Gastrocnemius medialis (tissue), 4 donors: ENCODE measurements around the gene GPC6.

Source experiments
- POLR2A ChIP-seq, 2 donors: fragments of 450-650 bp; IDR thresholded peaks; one replicate each; pipeline ENCODE4 v1.6.1; 2017; ENCODE audit warnings: antibody characterized with exemption in 2 of 2, mild to moderate bottlenecking in 2 of 2, moderate library complexity in 2 of 2
- TF ChIP-seq, protein P1 (sequence below), 5 experiments: fragments of 450-650 bp in 3 of 5; fragments of 200-600 bp in 2 of 5; sonication (generic) in 2 of 5; IDR thresholded peaks in 4 of 5; conservative IDR thresholded peaks in 1 of 5; 1 replicate in 4 of 5; 2 replicates in 1 of 5; pipeline ENCODE4 v1.5.1; 2016 to 2019; ENCODE audit warnings: antibody characterized with exemption in 5 of 5, mild to moderate bottlenecking in 3 of 5, moderate library complexity in 3 of 5

DNA sequence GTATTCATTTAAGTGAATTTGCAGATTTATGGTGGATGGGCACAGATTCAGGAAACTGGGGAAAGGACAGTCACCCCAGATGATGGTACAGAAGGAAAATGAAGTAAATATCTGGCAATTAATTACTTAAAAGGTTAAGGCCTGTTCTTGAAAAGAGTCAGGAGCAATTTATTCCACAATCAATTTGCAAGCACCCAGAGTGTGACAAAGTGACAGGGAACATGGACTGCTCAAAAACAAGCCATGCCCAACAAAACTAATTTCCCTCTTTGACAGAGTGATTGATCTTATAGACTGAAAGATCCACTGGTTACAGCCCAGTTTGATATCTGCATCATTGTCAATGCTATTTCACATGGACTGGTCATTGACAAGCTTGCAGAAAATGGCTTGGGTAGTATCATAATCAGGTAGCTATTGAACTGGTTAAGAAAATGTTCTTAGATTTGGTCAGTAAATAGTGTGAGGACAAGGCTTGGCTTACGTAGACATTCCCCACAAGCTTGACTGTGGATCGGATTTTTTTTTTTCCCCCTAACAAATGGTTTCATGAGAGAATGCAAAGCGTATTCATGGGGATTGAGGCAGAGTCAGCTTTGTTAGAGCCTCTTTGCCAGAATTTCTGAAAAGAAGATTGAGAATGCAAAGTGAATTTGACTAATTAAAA lies 584.6 kb downstream of the GPC6 start:
- TF ChIP-seq, protein P1, sequence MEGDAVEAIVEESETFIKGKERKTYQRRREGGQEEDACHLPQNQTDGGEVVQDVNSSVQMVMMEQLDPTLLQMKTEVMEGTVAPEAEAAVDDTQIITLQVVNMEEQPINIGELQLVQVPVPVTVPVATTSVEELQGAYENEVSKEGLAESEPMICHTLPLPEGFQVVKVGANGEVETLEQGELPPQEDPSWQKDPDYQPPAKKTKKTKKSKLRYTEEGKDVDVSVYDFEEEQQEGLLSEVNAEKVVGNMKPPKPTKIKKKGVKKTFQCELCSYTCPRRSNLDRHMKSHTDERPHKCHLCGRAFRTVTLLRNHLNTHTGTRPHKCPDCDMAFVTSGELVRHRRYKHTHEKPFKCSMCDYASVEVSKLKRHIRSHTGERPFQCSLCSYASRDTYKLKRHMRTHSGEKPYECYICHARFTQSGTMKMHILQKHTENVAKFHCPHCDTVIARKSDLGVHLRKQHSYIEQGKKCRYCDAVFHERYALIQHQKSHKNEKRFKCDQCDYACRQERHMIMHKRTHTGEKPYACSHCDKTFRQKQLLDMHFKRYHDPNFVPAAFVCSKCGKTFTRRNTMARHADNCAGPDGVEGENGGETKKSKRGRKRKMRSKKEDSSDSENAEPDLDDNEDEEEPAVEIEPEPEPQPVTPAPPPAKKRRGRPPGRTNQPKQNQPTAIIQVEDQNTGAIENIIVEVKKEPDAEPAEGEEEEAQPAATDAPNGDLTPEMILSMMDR (IDR thresholded peaks at IDR 0.05 in 4 of 5, conservative IDR thresholded peaks at IDR 0.05 in 1 of 5): no peak
- no peak for TF ChIP-seq POLR2A (IDR thresholded peaks at IDR 0.05)
